ENCODE results near the gene JUN.

The JUN gene

DNA sequence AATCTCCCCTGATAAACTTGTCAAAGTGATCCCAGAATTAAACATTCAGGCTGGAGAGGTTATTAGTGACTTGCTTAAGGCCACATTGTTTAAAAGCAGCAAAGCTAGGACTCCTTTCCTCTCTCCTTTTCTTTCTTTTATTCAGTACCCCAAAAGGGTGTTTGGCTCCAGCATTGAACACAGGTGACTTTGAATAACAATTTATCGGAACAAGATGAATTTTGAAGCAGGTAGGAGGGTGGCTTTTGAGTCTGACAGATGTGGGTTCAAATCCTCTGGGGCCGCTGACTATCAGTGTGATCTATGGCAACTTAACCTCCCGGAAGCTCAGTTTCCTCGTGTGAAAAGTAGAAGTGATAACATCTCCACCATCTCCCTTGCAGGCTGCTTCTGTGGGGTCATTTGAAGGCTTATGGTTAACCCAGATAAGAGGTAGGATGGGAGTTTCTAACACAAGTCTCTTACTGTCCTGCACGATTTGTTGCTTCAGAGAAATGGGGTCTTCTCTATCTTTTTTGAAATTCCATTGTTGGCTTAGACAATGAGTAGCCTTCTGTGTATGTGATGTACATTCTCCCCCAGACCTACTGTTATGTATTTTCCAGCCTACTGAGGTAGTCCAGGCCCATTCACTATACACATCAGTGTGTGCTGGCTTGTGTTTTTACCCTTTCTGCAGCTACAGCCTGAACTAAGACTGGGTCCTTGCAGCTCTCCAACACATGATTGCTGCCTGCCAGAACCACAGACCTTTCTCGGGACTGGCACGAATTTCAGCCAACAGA lies 29.0 kb downstream of the JUN start:
- DNase-seq = no peak

DNA sequence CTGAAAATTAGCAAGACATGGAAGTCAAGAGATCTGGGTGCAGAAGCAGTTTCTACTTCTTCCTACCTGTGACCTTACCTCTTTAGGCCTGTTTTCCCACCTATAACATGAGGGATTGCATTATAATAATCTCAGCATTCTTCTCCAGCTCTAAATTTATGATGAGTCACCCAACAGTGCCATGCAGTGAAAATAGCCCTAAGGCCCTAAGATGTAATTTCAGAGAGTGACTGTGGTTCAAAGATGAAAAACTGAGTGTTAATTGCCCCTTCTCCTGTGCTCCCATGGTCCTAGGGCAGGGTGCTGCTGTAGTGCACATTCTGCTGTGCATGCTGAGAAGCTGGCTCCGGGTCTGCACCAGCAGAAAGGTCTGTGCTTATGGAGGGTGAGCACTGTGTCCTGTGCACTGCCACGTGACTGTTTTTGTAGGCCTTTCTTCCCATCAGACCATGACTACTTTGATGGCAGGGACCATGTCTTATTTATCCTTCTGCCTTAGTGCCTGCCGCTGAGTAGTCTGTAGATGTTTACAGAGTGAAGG lies 29.7 kb downstream of the JUN start:
- DNase-seq = no peak

DNA sequence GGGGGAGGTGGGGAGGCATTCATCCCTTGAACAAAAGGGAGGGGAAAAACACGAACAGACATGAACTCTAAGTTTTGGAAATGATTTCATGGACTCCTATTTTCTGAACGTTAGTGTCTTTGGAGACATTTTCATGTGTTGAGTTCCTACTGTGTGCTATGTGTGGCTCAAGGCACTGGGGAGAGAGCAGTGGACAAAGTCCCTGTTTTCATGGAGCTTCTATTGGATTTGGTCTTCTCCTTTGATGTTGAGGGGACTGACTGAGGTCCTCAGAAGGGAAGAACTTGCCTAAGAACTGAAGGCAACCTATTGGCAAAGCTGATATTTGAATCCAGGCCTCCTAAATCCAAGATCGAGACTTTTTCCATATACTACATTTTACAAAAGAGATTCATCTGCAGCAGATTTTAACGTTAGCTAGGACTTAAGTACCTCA lies 30.4 kb downstream of the JUN start:
- no peak for DNase-seq

DNA sequence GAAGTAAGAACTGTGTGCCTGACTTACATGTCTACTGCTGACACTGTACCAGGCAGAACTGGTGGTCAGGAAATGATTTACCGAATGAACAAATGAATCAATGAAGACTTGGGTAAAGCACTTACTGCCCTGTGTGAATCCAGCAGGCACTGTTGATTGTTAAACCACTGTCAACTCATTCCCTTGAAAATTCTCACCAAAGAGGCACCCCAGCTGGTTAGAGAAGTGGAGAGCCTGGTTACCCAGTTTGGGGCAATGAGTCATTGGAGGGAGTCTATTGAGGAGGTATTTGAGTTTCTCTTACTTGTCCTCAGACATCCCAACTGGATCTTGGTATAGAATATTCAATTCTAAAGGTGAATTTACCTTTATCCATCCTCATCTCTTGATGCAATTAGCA lies 34.2 kb downstream of the JUN start:
- DNase-seq = no peak

DNA sequence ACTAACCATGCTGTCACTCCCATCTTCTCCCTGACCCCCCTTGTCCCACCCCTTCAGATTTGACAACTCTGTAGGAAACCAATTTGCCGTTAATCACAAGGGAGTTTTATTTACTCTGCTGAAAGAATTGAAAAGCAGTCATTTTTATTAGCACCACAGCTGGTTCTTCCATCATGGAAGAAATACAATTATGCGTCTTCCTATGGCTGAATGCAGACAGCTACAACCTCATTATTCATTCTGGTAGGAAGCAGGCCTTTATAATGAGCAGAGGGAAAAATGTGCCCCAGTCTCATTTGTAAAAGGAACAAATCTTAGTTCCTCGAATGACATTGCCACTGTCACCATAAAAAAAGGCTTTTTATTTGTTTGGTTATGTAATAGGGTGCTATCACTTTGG lies 35.2 kb downstream of the JUN start:
- no peak for DNase-seq

DNA sequence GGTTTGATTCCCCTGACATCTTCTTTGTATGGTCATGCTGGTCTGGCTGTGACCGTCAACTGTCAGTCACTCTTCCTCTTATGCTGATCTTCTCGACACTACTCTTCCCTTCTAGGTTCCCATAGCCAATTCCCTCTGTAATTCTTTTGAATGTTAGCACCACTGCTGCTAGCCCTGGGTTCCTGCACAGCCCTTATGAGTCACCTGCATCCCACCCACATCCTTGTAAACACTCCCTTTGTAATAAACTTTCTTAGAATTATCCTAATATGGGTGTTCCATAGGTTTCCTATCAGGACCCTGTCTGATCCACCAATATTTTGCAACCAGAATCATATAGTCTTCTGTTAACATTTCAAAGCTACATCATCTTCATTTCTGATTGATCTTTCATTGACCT lies 37.1 kb downstream of the JUN start:
- DNase-seq = no peak

DNA sequence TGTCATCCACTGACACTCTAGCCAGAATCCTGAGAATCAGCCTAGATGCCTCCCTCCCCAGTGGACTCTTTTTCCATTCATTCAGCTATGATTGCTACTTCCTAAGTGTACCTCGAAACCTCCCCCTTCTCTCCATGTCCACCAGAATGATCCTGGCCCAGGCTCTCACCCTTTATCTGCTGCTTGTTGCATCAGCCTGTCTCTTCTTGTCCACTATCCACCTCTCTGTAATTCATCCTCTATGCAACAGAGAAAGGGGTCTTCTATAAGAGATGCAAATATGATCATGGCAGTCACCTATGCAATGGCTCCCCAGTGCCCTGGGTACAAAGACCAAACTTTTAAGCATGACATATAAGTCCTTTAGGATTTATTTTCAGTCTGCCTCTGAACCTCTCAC lies 37.7 kb downstream of the JUN start:
- DNase-seq = no peak

DNA sequence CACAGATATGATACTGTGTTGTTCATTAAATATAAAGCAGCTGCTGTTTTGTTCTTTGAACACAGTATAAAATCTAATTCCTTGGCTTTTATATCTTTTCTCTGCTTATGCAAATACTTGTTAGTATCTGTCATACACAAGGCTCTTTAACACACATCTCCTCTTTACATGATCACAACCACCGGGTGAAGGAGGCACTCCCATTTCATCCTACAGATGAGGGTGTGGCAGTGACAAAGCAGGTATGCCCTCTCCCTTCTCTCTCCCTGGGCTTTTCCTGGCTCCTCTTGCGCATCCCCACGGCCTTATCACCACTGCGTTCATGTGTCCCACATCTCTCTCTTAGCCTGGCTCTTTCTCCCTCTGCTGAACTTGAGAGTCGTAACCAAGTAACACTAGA lies 38.2 kb downstream of the JUN start:
- DNase-seq = no peak

DNA sequence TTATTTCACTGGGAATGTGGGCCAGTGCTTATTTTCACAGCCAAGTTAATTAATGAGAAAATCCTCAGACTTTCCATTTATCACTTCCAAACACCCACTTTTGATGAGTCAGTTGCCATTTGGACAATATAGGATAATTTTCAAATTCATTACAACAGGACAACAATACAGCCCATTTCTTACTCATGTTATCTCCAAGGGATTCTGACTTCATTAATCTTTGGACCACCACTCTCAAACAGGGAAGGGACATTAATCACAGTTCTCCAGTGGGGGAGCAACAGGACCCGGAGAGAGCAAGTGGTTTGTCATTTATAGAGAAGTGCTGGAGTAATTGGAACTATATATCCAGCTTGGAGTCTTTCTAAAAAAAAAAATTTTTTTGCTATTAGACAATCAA lies 38.7 kb downstream of the JUN start:
- DNase-seq = no peak

DNA sequence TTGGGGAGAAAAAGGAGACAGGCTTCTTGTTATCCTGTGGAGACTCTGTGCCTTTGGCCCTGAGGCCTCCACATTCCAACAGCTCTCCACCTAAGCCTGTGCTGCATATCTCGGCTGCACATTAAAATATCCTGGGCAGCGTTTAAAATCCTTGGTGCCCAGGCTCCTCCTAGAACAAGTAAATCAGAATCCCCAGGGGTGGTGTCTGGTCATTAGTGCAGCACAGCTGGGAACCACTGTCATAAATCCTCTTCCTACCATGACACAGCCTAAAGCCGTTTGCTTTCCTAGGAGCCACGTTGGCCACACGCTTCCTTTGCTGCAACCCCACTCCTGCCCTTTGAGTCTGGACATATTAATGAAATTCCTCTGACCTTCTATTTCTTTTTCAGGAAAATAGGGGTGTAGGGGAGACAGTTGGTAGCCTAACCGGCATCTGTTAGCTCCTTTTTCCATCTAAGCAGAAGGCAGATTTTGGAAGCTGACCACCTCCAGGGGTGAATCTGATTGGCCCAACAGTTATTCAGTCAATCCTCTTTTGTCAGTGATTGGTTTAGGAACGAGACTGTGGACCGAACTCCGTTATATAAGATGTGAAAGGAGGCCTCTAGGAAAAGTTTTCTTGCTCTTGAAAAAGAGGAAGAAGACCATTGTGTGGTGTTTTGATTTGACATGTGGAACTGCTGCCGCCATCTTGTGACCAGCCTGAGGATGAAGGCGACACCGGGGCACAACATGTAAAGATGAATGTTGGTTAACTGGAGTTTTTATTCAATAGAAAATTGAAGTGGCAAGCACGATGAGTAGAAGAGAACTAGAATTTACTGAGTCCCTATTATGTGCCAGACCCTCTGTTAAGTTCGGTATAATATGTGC lies 41.9 kb downstream of the JUN start:
- DNase-seq = no peak

DNA sequence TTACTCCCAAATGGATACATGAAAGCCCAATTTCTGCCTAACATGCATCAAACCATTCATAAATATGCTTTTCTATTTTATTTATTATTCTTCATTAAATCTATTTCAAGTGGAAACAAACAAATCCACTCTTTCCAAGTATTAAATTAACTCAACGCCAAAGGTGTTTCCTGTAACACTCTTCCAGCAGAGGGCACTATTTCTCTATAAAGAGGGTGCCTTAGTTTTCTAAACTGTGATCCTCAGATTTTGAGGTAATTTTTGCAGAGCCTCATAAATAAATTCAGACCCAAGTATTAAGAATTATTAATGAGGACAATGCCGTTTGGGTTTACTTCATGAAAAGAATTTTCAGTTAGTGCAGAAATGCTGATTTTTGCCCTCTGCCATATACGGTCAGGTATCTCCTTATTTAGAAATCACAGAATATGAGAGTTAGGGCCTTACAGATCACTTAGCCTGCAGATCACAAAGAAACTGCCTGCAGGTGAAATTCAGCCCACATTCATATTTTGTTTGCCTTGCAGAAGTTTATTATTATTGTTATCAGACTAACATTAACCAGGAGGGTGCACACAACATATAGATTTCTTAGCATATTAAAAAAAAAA lies 43.9 kb downstream of the JUN start:
- peak; percentile 61 for DNase-seq

DNA sequence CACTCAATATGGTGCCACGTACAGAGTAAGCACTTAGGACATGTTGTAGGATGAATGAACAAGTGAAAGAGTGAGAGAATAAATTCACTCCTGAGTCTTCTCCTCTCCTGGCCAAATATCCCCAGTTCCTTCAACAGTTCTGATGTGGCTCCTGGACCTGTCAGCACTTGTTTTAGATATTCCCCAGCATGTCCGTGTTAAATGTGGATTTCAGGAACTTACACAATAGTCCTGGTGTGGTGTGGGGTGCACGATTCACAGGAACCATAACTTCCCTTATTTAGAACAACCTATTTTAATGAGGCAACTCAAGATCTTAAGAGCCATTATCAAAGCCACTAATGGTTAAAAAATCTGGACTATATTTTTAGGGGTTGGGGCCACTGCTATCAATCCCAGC lies 45.0 kb downstream of the JUN start:
- DNase-seq = no peak

DNA sequence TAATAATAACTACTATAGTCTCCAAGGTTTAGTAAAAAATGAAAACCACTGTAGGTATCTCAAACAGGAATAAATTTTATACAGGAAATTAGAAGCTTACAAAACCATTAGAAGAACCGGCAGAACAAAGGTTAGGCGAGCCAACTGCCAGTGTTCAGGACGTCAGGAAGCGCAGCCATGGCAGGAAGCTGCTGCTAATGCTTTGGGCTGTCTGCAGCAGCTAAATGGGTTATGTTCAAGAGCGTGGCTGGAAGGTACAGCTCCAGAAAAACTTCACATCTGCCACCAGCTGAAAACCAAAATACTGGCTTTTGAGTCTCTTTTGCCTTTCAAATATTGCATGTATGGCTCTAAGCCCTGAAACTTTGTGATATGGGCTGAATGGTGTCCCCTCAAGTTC lies 48.3 kb downstream of the JUN start:
- no peak for DNase-seq

DNA sequence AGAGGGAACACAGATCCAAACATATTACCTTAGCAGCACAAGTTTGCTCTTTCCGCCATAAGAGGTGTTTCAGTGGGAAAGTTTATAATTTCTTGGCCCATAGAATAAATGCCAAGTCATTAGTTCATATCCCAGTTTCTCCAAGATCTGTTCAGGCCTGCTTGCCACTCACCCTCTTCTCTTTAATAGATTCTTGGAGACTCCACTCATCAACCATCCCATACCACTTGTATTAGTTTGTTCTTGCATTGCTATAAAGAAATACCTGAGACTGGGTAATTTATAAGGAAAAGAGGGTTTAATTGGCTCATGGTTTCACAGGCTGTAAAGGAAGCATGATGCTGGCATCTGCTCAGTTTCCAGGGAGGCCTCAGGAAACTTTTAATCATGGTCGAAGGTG lies 49.2 kb downstream of the JUN start:
- no peak for DNase-seq

DNA sequence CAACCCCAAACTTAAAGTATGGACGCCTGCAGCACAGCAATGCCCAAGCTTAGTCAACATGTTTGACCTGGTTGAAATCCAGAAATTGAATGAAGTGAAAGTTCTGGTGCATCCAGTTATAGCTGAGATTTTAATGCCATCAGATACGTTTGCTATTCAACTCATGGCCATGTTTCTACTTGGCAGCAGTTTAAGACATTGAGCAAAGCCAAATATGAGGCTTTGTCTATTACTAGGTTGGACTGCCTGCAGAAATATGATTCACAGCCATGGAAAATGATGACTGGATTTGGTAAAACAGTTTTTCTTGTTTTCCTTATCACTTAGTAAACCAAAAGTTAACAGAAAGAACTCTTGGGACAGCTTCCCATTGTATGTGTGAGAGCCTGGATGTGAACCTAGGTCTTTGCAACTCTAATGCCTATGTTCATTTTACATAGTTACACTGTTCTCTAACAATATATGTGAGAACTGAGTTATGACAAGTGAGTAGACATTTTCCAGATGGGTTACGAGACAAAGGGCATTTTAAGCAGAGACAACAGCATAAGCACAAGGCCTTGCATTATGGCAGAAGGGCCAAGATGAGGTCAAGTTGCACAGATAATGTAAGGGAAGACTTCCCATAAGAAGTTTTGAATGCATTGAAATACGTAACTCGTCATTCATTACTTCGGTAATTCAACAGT lies 51.6 kb downstream of the JUN start:
- no peak for DNase-seq

Measured in retina (tissue), 1 donor.